Measurements from ENCODE around the gene PBX1.

GRCh38 chr1:164636757-164637156, 77.8 kb downstream of the PBX1 start:
- no peak for TF ChIP-seq CTCF (IDR thresholded peaks at IDR 0.05)
- no peak for TF ChIP-seq POLR2A (IDR thresholded peaks at IDR 0.05)
- TF ChIP-seq POLR2AphosphoS5 (IDR thresholded peaks at IDR 0.05), result no peak
